Measurements from ENCODE around the gene CD247.
A peak's percentile ranks its signal among the peaks of the same experiment; 100 is the strongest.
"Not testable (repeated sequence)": the region's sequence is repeated elsewhere in the genome, so short reads cannot be mapped to it uniquely, and the experiment has no call there.

The CD247 gene

GRCh38 chr1:167518331-167518700, at the start of gene CD247:
CD247 (minus strand) TSS chr1:167518529; CDS start chr1:167518465, 64 bp downstream.
- DNase-seq, result no peak

- DNase-seq, result no peak
Observed at GRCh38 chr1:167567663-167568062, 49.3 kb upstream of the CD247 start.

- DNase-seq, result no peak
Observed at GRCh38 chr1:167566766-167567165, 48.4 kb upstream of the CD247 start.

GRCh38 chr1:167565922-167566321, 47.6 kb upstream of the CD247 start:
- no peak for DNase-seq

GRCh38 chr1:167564612-167565270, 46.4 kb upstream of the CD247 start:
- no peak for DNase-seq

- peak; percentile 54 for DNase-seq
Observed at GRCh38 chr1:167563579-167564246, 45.4 kb upstream of the CD247 start.

GRCh38 chr1:167562702-167563101, 44.4 kb upstream of the CD247 start:
- DNase-seq, result no peak

- no peak for DNase-seq
Observed at GRCh38 chr1:167561753-167562152, 43.4 kb upstream of the CD247 start.

GRCh38 chr1:167555971-167556714, 37.8 kb upstream of the CD247 start:
- peak; percentile 71 for DNase-seq

- DNase-seq, result not testable (repeated sequence)
Observed at GRCh38 chr1:167555072-167555471, 36.7 kb upstream of the CD247 start.

- DNase-seq, result no peak
Observed at GRCh38 chr1:167554028-167554779, 35.9 kb upstream of the CD247 start.

- DNase-seq, result peak; percentile 67
Observed at GRCh38 chr1:167553136-167554027, 35.1 kb upstream of the CD247 start, which contains the start of gene CREG1. CREG1 (minus strand) TSS chr1:167553762.

- no peak for DNase-seq
Observed at GRCh38 chr1:167551362-167551761, 33.0 kb upstream of the CD247 start.

GRCh38 chr1:167548059-167548932, 30.0 kb upstream of the CD247 start:
- no peak for DNase-seq

GRCh38 chr1:167546935-167547334, 28.6 kb upstream of the CD247 start:
- DNase-seq, result no peak

- DNase-seq, result no peak
Observed at GRCh38 chr1:167545349-167545748, 27.0 kb upstream of the CD247 start.

GRCh38 chr1:167544447-167545093, 26.2 kb upstream of the CD247 start:
- no peak for DNase-seq

- DNase-seq, result no peak
Observed at GRCh38 chr1:167543199-167543990, 25.1 kb upstream of the CD247 start.
